HepG2 (cell line): ENCODE measurements around the gene ESR1. TPM values are rescaled to one million over a fixed set of nuclear protein-coding genes. Genes with fewer than 3 reads are reported as not detected.
A peak's percentile ranks its signal among the peaks of the same experiment; 100 is the strongest.

Experiments used
- ATM ChIP-seq: fragments of 450-650 bp; IDR thresholded peaks from 2 replicates; pipeline ENCODE4 v1.7.1; 2017; ENCODE audit warnings: mild to moderate bottlenecking, borderline replicate concordance
- ELF4 ChIP-seq: sonication (generic); formaldehyde crosslinking; IDR thresholded peaks from 2 replicates; pipeline ENCODE4 v1.5.0; 2020; ENCODE audit warnings: missing genetic modification reagents, mild to moderate bottlenecking, moderate library complexity, borderline replicate concordance
- FOXA1 ChIP-seq, 2 experiments: fragments of 450-650 bp in 1 of 2; sonication (generic) in 1 of 2; formaldehyde crosslinking in 1 of 2; IDR thresholded peaks; 2 replicates each; pipeline versions ENCODE4 v1.4.0 to v1.6.1; 2016 to 2020; ENCODE audit warnings: missing genetic modification reagents in 1 of 2
- GPN1 ChIP-seq: sonication (generic); formaldehyde crosslinking; IDR thresholded peaks from 2 replicates; pipeline ENCODE4 v1.5.1; 2020; ENCODE audit warnings: missing genetic modification reagents, borderline replicate concordance
- MYNN ChIP-seq: sonication (generic); formaldehyde crosslinking; IDR thresholded peaks from 2 replicates; pipeline ENCODE4 v1.4.0; 2020; ENCODE audit warnings: mild to moderate bottlenecking, low read depth, missing genetic modification reagents
- NR2C2 ChIP-seq: sonication (generic); formaldehyde crosslinking; IDR thresholded peaks from 2 replicates; pipeline ENCODE4 v1.4.0; 2020; ENCODE audit warnings: missing genetic modification reagents, mild to moderate bottlenecking, moderate library complexity, borderline replicate concordance
- RARA ChIP-seq: IDR thresholded peaks from 2 replicates; pipeline ENCODE4 v1.6.1; 2016; ENCODE audit warnings: missing genetic modification reagents, missing compliant biosample characterization
- RBAK ChIP-seq: sonication (generic); formaldehyde crosslinking; IDR thresholded peaks from 2 replicates; pipeline ENCODE4 v1.5.1; 2020; ENCODE audit warnings: mild to moderate bottlenecking, missing genetic modification reagents
- RBM22 ChIP-seq: fragments of 200-400 bp; formaldehyde crosslinking; optimal IDR thresholded peaks from 2 replicates; pipeline ENCODE3; 2017; ENCODE audit warnings: mild to moderate bottlenecking, low read length, moderate library complexity
- TBL1XR1 ChIP-seq: fragments of 150-350 bp; IDR thresholded peaks from 2 replicates; pipeline ENCODE4 v1.6.1; 2014; ENCODE audit warnings: borderline replicate concordance, low read length; ENCODE audit not compliant: partially characterized antibody
- WIZ ChIP-seq: sonication (generic); formaldehyde crosslinking; IDR thresholded peaks from 2 replicates; pipeline ENCODE4 v1.5.1; 2020; ENCODE audit warnings: mild to moderate bottlenecking, missing genetic modification reagents
- ZBTB8A ChIP-seq: sonication (generic); formaldehyde crosslinking; IDR thresholded peaks from 2 replicates; pipeline ENCODE4 v1.4.0; 2020; ENCODE audit warnings: mild to moderate bottlenecking, low read depth, missing genetic modification reagents, borderline replicate concordance
- ZNF10 ChIP-seq: sonication (generic); formaldehyde crosslinking; IDR thresholded peaks from 2 replicates; pipeline ENCODE4 v1.4.0; 2020; ENCODE audit warnings: mild to moderate bottlenecking, low read depth, missing genetic modification reagents, borderline replicate concordance
- ZNF253 ChIP-seq: sonication (generic); formaldehyde crosslinking; IDR thresholded peaks from 2 replicates; pipeline ENCODE4 v1.8.0; 2022; ENCODE audit warnings: mild to moderate bottlenecking, missing genetic modification reagents, borderline replicate concordance
- ZNF619 ChIP-seq: sonication (generic); formaldehyde crosslinking; IDR thresholded peaks from 2 replicates; pipeline ENCODE4 v1.4.0; 2020; ENCODE audit warnings: mild to moderate bottlenecking, missing genetic modification reagents
- ZSCAN9 ChIP-seq: IDR thresholded peaks from 2 replicates; pipeline ENCODE4 v1.6.1; 2016; ENCODE audit warnings: borderline replicate concordance
- polyA plus RNA-seq, 8 experiments: library from polyadenylated mRNA; depleted of rRNA in 3 of 8; stranded (reverse) in 7 of 8; unstranded in 1 of 8; fragments of >200 nt; fragmentation: Illumina TruSeq in 4 of 8; extraction: Trizol in 4 of 8; gene quantifications; 2 replicates each; pipeline versions ENCODE4 v1.2.1 to v1.2.3, GENCODE V29; 2011 to 2016; ENCODE audit warnings: low read depth in 4 of 8, missing spikeins in 1 of 8, mixed read lengths in 1 of 8; ENCODE audit not compliant: insufficient read depth in 1 of 8
- total RNA-seq, 5 experiments: library from RNA; depleted of rRNA; stranded (reverse); fragments of >200 nt; fragmentation: Illumina TruSeq; extraction: Trizol; gene quantifications; 2 replicates each; pipeline ENCODE4 v1.2.3, GENCODE V29; 2016; ENCODE audit warnings: low read depth in 1 of 5
- TF ChIP-seq, protein P1 (sequence below): sonication (generic); formaldehyde crosslinking; IDR thresholded peaks from 2 replicates; pipeline ENCODE4 v1.5.1; 2020; ENCODE audit warnings: missing genetic modification reagents, mild to moderate bottlenecking, borderline replicate concordance
- TF ChIP-seq, protein P2 (sequence below): sonication (generic); formaldehyde crosslinking; IDR thresholded peaks from 2 replicates; pipeline ENCODE4 v1.4.0; 2020; ENCODE audit warnings: mild to moderate bottlenecking, missing genetic modification reagents
- TF ChIP-seq, protein P3 (sequence below): sonication (generic); formaldehyde crosslinking; IDR thresholded peaks from 2 replicates; pipeline ENCODE4 v1.5.0; 2020; ENCODE audit warnings: missing genetic modification reagents
- TF ChIP-seq, protein P4 (sequence below): sonication (generic); formaldehyde crosslinking; IDR thresholded peaks from 2 replicates; pipeline ENCODE4 v1.8.1; 2023; ENCODE audit warnings: missing genetic modification reagents, inconsistent platforms, borderline replicate concordance
- TF ChIP-seq, protein P5 (sequence below): sonication (generic); formaldehyde crosslinking; IDR thresholded peaks from 2 replicates; pipeline ENCODE4 v1.4.0; 2020; ENCODE audit warnings: missing genetic modification reagents

The ESR1 gene
- total and polyA plus RNA-seq, 2 of the 13 experiments (the other 11 are each of a cell fraction or from before 2014, with no cell fraction given): not detected

DNA sequence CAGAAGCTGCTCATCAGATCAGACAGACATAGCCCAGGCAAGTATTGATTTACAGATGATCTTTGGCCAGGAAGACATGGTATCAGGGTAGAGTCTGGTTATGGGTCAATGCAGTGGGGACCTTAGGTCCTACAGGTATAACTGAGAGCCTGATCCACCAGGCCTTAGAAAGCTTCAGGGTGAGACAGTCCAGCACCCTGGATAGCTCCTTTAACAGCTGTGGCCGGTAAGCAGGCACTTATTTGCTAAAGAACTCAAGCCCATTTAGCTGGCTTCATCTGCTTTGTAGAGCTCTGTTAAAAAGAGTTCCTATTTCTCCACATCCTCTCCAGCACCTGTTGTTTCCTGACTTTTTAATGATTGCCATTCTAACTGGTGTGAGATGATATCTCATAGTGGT, 39.6 kb downstream of the ESR1 start (continued):
- TF ChIP-seq, protein P1, sequence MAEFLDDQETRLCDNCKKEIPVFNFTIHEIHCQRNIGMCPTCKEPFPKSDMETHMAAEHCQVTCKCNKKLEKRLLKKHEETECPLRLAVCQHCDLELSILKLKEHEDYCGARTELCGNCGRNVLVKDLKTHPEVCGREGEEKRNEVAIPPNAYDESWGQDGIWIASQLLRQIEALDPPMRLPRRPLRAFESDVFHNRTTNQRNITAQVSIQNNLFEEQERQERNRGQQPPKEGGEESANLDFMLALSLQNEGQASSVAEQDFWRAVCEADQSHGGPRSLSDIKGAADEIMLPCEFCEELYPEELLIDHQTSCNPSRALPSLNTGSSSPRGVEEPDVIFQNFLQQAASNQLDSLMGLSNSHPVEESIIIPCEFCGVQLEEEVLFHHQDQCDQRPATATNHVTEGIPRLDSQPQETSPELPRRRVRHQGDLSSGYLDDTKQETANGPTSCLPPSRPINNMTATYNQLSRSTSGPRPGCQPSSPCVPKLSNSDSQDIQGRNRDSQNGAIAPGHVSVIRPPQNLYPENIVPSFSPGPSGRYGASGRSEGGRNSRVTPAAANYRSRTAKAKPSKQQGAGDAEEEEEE: no peak
- TF ChIP-seq ZNF619 (CRISPR knock-in tag) (no peak), GPN1 (no peak), WIZ (CRISPR knock-in tag) (peak; percentile 96; the same call in 1 of the 2 replicates), ZBTB8A (CRISPR knock-in tag) (no peak), ELF4 (no peak), RBAK (CRISPR knock-in tag) (no peak), ATM (no peak), RBM22 (no peak), TBL1XR1 (no peak), ZSCAN9 (peak; percentile 80; the same call in 1 of the 2 replicates), NR2C2 (CRISPR knock-in tag) (no peak), MYNN (CRISPR knock-in tag) (no peak), RARA (no peak; the same call in 1 of the 2 replicates), ZNF10 (no peak), FOXA1 (IDR thresholded peaks at IDR 0.05) (no peak), FOXA1 (CRISPR knock-in tag; IDR thresholded peaks at IDR 0.05) (no peak), ZNF253 (CRISPR knock-in tag) (no peak)
- TF ChIP-seq, protein P2, sequence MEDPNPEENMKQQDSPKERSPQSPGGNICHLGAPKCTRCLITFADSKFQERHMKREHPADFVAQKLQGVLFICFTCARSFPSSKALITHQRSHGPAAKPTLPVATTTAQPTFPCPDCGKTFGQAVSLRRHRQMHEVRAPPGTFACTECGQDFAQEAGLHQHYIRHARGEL: no peak
- TF ChIP-seq, protein P3, sequence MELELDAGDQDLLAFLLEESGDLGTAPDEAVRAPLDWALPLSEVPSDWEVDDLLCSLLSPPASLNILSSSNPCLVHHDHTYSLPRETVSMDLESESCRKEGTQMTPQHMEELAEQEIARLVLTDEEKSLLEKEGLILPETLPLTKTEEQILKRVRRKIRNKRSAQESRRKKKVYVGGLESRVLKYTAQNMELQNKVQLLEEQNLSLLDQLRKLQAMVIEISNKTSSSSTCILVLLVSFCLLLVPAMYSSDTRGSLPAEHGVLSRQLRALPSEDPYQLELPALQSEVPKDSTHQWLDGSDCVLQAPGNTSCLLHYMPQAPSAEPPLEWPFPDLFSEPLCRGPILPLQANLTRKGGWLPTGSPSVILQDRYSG (CRISPR knock-in tag): 0 out of 2 replicates have a peak, but pooled peaks have one; percentile 45
- TF ChIP-seq, protein P4, sequence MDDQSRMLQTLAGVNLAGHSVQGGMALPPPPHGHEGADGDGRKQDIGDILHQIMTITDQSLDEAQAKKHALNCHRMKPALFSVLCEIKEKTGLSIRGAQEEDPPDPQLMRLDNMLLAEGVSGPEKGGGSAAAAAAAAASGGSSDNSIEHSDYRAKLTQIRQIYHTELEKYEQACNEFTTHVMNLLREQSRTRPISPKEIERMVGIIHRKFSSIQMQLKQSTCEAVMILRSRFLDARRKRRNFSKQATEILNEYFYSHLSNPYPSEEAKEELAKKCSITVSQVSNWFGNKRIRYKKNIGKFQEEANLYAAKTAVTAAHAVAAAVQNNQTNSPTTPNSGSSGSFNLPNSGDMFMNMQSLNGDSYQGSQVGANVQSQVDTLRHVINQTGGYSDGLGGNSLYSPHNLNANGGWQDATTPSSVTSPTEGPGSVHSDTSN (CRISPR knock-in tag): 0 out of 2 replicates have a peak, but pooled peaks have one; percentile 51
- TF ChIP-seq, protein P5, sequence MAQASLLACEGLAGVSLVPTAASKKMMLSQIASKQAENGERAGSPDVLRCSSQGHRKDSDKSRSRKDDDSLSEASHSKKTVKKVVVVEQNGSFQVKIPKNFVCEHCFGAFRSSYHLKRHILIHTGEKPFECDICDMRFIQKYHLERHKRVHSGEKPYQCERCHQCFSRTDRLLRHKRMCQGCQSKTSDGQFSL (CRISPR knock-in tag): no peak
